GM23338 (cell line): ENCODE data around the gene TMEM63C. TPM values are rescaled to one million over a fixed set of nuclear protein-coding genes. Genes with fewer than 3 reads are reported as not detected.
A peak's percentile ranks its signal among the peaks of the same experiment; 100 is the strongest.

ENCODE experiments used
- ATAC-seq: fragments of 200-7000 bp; cut with Tn5 transposase; 3 replicates; pipeline ENCODE4 v1.9.1; 2020
- DNase-seq: peaks from one replicate; pipeline ENCODE4 v3.0.0-alpha.2; 2015; ENCODE audit warnings: low spot score
- H2AFZ ChIP-seq: fragments of 200-600 bp; sonication (generic); 2 replicates; pipeline ENCODE4 v1.8.0; 2016; ENCODE audit warnings: antibody characterized with exemption, mild to moderate bottlenecking, moderate library complexity
- H3F3A ChIP-seq: fragments of 200-600 bp; sonication (generic); replicated peaks from 2 replicates; pipeline ENCODE4 v1.8.0; 2017; ENCODE audit warnings: antibody characterized with exemption, mixed run types, low read depth
- H3K27ac ChIP-seq: fragments of 200-600 bp; sonication (generic); 2 replicates; pipeline ENCODE4 v1.6.1; 2016; ENCODE audit warnings: low read depth
- H3K27me3 ChIP-seq: fragments of 200-600 bp; sonication (generic); 2 replicates; pipeline ENCODE4 v1.8.0; 2016; ENCODE audit warnings: mild to moderate bottlenecking, mixed run types, moderate library complexity; ENCODE audit not compliant: insufficient read depth
- H3K36me3 ChIP-seq: fragments of 200-600 bp; sonication (generic); 2 replicates; pipeline ENCODE4 v1.8.0; 2016; ENCODE audit warnings: mild to moderate bottlenecking; ENCODE audit not compliant: insufficient read depth
- H3K4me1 ChIP-seq: fragments of 200-600 bp; sonication (generic); 2 replicates; pipeline ENCODE4 v1.8.0; 2016; ENCODE audit warnings: mild to moderate bottlenecking, moderate library complexity; ENCODE audit not compliant: insufficient read depth
- H3K4me2 ChIP-seq: fragments of 200-600 bp; sonication (generic); 2 replicates; pipeline ENCODE4 v1.7.1; 2017; ENCODE audit warnings: mixed run types
- H3K4me3 ChIP-seq: fragments of 200-600 bp; sonication (generic); 2 replicates; pipeline ENCODE4 v1.6.1; 2016; ENCODE audit warnings: mixed run types
- H3K79me2 ChIP-seq: fragments of 200-600 bp; sonication (generic); replicated peaks from 2 replicates; pipeline ENCODE4 v1.8.0; 2017; ENCODE audit warnings: mild to moderate bottlenecking; ENCODE audit not compliant: insufficient read depth
- H3K9me2 ChIP-seq: fragments of 200-600 bp; sonication (generic); 2 replicates; pipeline ENCODE4 v1.8.0; 2017; ENCODE audit not compliant: insufficient read depth
- H4K20me1 ChIP-seq: fragments of 200-600 bp; sonication (generic); replicated peaks from 2 replicates; pipeline ENCODE4 v1.8.0; 2017; ENCODE audit warnings: mild to moderate bottlenecking; ENCODE audit not compliant: insufficient read depth
- H3K27ac Mint-ChIP-seq: 2 replicates; pipeline ENCODE4 v1.8.0; 2020; ENCODE audit warnings: inconsistent platforms, mild to moderate bottlenecking, moderate library complexity, mixed read lengths
- H3K27me3 Mint-ChIP-seq: 3 replicates; pipeline ENCODE4 v1.8.0; 2022; ENCODE audit warnings: low read depth, mild to moderate bottlenecking, moderate library complexity, mixed read lengths, inconsistent platforms; ENCODE audit not compliant: insufficient read depth, poor library complexity
- H3K36me3 Mint-ChIP-seq: 3 replicates; pipeline ENCODE4 v1.8.0; 2021; ENCODE audit warnings: low read depth, mild to moderate bottlenecking, inconsistent platforms, moderate library complexity, mixed read lengths
- H3K4me1 Mint-ChIP-seq: 3 replicates; pipeline ENCODE4 v1.8.0; 2020; ENCODE audit warnings: mild to moderate bottlenecking, inconsistent platforms, mixed read lengths
- H3K4me3 Mint-ChIP-seq: 3 replicates; pipeline ENCODE4 v1.8.0; 2021; ENCODE audit warnings: moderate library complexity, mild to moderate bottlenecking, inconsistent platforms, mixed read lengths
- H3K9me3 Mint-ChIP-seq: 3 replicates; pipeline ENCODE4 v1.8.0; 2020; ENCODE audit warnings: moderate library complexity, mild to moderate bottlenecking, inconsistent platforms, mixed read lengths
- CTCF ChIP-seq, 2 experiments: fragments of 200-600 bp in 1 of 2; sonication (generic) in 1 of 2; conservative IDR thresholded peaks; 2 replicates each; pipeline versions ENCODE4 v1.5.1 to v1.6.1; 2016 to 2017; ENCODE audit warnings: antibody characterized with exemption in 2 of 2, low read depth in 2 of 2, mild to moderate bottlenecking in 2 of 2, moderate library complexity in 1 of 2
- EZH2phosphoT487 ChIP-seq: fragments of 200-600 bp; sonication (generic); IDR thresholded peaks from one replicate; pipeline ENCODE4 v1.8.1; 2018; ENCODE audit warnings: antibody characterized with exemption; ENCODE audit not compliant: unreplicated experiment
- JUNB ChIP-seq: IDR thresholded peaks from one replicate; pipeline ENCODE4 v1.6.1; 2016; ENCODE audit warnings: antibody characterized with exemption; ENCODE audit not compliant: unreplicated experiment
- ZNF462 ChIP-seq: fragments of 250-450 bp; sonication (Bioruptor Pico); IDR thresholded peaks from 2 replicates; pipeline ENCODE4 v1.5.0; 2020; ENCODE audit warnings: mild to moderate bottlenecking, moderate library complexity
- polyA plus RNA-seq: library from polyadenylated mRNA; unstranded; fragments of >200 nt; fragmentation: Nextera tagmentation; extraction: Ambion mirVana; gene quantifications from 2 replicates; pipeline ENCODE4 v1.2.1, GENCODE V29; 2016
- total RNA-seq: library from RNA; depleted of rRNA; stranded (reverse); fragments of >200 nt; shearing (Covaris generic); gene quantifications from 2 replicates; pipeline ENCODE4 v1.2.3, GENCODE V29; 2014

Gene TMEM63C
- total and polyA plus RNA-seq, 2 experiments from 2014 or later: 2.1 to 6.3 TPM

GRCh38 chr14:77275601-77276017 is 94.0 kb downstream of the TMEM63C start:
- Histone ChIP-seq H3K79me2 (no peaks in the 10 kb centered on the region), H3K27ac (no peak overlapping the region), H3K27me3 (peaks cover 26% of the 10 kb centered on the region), H3K4me1 (no peaks in the 10 kb centered on the region), H2AFZ (no peak overlapping the region), H3K4me2 (no peak overlapping the region), H3K36me3 (no peaks in the 10 kb centered on the region), H3K9me2 (no peaks in the 10 kb centered on the region), H3F3A (no peaks in the 10 kb centered on the region), H3K4me3 (no peak overlapping the region), H4K20me1 (no peaks in the 10 kb centered on the region; the same call in 1 of the 2 replicates)
- peak; percentile 11; the same call in 2 of the 3 replicates for ATAC-seq
- Mint-ChIP-seq H3K36me3 (peaks cover 7% of the 10 kb centered on the region; the same call in 1 of the 3 replicates), H3K4me3 (no peak overlapping the region; the same call in 2 of the 3 replicates), H3K9me3 (no peaks in the 10 kb centered on the region), H3K27ac (no peak overlapping the region), H3K4me1 (peaks cover 4% of the 10 kb centered on the region; the same call in 2 of the 3 replicates), H3K27me3 (peaks cover 29% of the 10 kb centered on the region)
- peak; percentile 52 for DNase-seq
- TF ChIP-seq CTCF (conservative IDR thresholded peaks at IDR 0.05; ENCODE audit: low read depth in 2 of 2): peak; percentile 36 to 55
- TF ChIP-seq EZH2phosphoT487: no peak

- Histone ChIP-seq H4K20me1 (no peaks in the 10 kb centered on the region; the same call in 1 of the 2 replicates), H3K9me2 (no peaks in the 10 kb centered on the region), H3F3A (no peaks in the 10 kb centered on the region), H3K36me3 (no peaks in the 10 kb centered on the region), H3K4me2 (no peak overlapping the region), H3K27ac (no peak overlapping the region), H3K4me3 (no peak overlapping the region), H3K79me2 (no peaks in the 10 kb centered on the region), H3K4me1 (no peaks in the 10 kb centered on the region), H2AFZ (no peak overlapping the region), H3K27me3 (peaks cover 18% of the 10 kb centered on the region)
- H3K27ac Mint-ChIP-seq: 0 out of 2 replicates have a peak overlapping the region, but pooled peaks have one; percentile 23
- TF ChIP-seq ZNF462 (CRISPR knock-in tag): no peak
- no peak for TF ChIP-seq JUNB
- TF ChIP-seq CTCF (conservative IDR thresholded peaks at IDR 0.05; ENCODE audit: low read depth in 2 of 2): peak in 1 of 2 experiments; percentile 36; a peak in 2 of 4 replicates
- H3K9me3 Mint-ChIP-seq: no peaks in the 10 kb centered on the region
- H3K36me3 Mint-ChIP-seq: peaks cover 7% of the 10 kb centered on the region; the same call in 1 of the 3 replicates
- H3K4me3 Mint-ChIP-seq: no peak overlapping the region
- peak; percentile 34; the same call in 2 of the 3 replicates for ATAC-seq
- DNase-seq: no peak
- peaks cover 25% of the 10 kb centered on the region for H3K27me3 Mint-ChIP-seq
- H3K4me1 Mint-ChIP-seq: peaks cover 4% of the 10 kb centered on the region; the same call in 2 of the 3 replicates
Measured at GRCh38 chr14:77276295-77276935, 94.8 kb downstream of the TMEM63C start.
